GM12891 (cell line): ENCODE measurements around the gene SNX19.

Experiments used
- POLR2A ChIP-seq: IDR thresholded peaks from 2 replicates; pipeline ENCODE4 v1.6.1; 2011; ENCODE audit warnings: low read depth, low read length, control low read depth
- POLR2AphosphoS5 ChIP-seq: IDR thresholded peaks from 2 replicates; pipeline ENCODE4 v1.6.1; 2011; ENCODE audit warnings: low read depth, low read length, control low read depth
- TAF1 ChIP-seq: IDR thresholded peaks from 2 replicates; pipeline ENCODE4 v1.6.1; 2011; ENCODE audit warnings: low read depth, low read length, control low read depth

GRCh38 chr11:130904380-130904779, 11.9 kb downstream of the SNX19 start:
- TF ChIP-seq POLR2A: no peak
- TF ChIP-seq POLR2AphosphoS5: no peak
- no peak for TF ChIP-seq TAF1
